HG03520 (cell line): ENCODE measurements around the gene FUNDC2.
"Not testable (repeated sequence)": the region's sequence is repeated elsewhere in the genome, so short reads cannot be mapped to it uniquely, and the experiment has no call there.

Source experiments
- ATAC-seq: cut with Tn5 transposase; IDR thresholded peaks from one replicate; pipeline ENCODE4 v1.9.1; 2021; ENCODE audit warnings: mild to moderate bottlenecking, moderate library complexity; ENCODE audit not compliant: unreplicated experiment

The FUNDC2 gene, protein sequence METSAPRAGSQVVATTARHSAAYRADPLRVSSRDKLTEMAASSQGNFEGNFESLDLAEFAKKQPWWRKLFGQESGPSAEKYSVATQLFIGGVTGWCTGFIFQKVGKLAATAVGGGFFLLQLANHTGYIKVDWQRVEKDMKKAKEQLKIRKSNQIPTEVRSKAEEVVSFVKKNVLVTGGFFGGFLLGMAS

DNA sequence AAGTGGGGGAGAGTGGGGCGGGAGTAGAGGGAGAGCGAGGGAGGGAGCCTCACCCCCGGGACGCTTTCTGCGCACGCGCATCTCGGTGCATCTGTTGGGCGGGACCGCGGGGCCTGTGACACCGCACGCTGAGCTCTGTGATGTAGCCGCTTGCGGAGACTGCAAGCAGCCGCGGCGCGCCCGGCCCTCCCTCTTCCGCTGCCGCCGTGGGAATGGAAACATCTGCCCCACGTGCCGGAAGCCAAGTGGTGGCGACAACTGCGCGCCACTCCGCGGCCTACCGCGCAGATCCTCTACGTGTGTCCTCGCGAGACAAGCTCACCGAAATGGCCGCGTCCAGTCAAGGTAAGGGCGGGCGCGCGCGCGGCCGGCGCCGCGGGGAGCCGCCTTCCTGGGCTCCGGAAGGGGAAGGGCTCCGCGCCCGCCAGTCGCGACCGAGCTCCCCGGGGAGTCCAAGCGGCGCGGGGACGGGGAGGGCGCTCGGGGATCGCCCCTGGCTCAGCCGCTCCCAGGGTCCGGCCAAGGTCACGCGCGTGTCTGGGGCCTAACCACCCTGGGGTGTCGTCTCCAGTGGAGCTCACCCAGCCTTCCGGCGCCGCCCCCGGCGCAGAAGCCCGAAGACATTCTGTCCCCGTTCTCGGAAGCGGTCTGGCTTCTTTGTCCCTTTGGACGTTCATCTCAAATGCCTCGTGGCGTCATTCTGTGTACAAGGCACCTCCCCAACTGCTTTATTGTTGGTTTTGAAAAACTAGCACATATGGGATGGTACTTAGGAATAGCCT, at the start of gene FUNDC2:
FUNDC2 (plus strand) TSS at position 118 of the 782 bp plus-strand sequence; CDS start at position 213, 95 bp downstream.
- peak; percentile 83 for ATAC-seq

DNA sequence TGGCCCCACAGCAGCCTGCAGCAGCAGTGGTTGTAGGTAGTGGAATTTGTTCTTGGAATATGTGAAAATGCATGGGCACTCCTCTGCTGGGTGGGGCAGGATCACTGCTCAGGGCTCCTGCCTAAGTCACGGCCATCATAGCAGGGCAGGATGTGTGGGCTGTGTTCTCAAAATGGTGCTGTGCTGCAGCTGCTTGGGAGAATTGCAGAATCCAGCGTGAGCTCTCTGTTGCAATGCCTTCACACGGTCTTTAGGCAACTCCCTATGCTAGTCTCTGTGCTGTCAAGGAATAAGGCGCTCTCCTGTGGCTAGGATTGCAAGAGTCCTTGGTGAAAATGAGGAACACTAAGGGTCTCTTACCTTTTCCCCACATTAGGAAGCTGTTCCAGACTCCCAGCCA, 47.0 kb upstream of the FUNDC2 start:
- no peak for ATAC-seq

DNA sequence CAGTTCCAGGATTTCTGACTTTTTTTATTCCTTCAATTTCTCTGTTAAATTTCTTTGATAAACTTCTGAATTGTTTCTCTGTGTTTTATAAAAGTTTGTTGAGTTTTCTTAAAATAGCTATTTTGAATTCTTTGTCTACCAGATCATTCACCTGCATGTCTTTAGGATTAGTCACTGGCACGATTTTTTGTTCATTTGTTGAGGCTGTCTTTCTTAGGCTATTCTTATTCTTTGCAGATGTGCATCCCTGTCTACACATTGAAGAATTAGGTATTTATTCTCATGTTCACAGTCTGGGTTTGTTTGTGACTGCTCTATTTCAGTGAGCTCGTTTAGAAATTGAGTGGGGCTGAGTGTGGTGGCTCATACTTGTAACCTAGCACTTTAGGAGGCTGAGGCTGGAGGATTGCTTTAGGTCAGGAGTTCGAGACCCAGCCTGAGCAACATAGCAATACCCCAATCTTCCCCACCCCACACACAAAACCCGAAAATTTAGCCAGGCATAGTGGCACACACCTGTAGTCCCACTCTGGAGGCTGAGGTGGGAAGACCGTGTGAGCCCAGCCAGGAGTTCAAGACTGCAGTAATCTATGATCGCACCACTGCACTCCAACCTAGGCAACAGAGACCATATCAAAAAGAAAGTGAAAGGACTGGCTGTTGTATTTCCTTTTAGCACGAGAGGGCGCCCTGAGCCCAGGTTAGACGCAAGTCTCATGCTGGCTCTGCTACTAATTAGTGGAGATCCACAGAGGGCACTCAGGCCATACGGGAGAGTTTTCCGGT, 46.1 kb upstream of the FUNDC2 start:
- ATAC-seq = peak; percentile 99

DNA sequence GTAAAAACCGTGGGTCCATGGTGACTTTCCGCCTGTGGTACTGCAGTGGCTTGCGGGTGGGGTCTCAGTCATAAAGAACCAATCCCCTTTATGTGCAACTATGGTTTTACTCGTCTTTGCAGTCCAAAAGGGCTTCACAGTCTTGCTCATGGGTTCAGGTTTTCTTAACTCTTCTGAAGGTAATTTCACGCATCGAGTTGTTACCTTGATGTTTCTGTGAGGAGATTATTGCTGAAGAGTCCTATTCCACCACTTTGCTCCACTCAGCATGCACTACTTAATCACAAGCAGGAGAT, 45.6 kb upstream of the FUNDC2 start:
- ATAC-seq = peak; percentile 22

DNA sequence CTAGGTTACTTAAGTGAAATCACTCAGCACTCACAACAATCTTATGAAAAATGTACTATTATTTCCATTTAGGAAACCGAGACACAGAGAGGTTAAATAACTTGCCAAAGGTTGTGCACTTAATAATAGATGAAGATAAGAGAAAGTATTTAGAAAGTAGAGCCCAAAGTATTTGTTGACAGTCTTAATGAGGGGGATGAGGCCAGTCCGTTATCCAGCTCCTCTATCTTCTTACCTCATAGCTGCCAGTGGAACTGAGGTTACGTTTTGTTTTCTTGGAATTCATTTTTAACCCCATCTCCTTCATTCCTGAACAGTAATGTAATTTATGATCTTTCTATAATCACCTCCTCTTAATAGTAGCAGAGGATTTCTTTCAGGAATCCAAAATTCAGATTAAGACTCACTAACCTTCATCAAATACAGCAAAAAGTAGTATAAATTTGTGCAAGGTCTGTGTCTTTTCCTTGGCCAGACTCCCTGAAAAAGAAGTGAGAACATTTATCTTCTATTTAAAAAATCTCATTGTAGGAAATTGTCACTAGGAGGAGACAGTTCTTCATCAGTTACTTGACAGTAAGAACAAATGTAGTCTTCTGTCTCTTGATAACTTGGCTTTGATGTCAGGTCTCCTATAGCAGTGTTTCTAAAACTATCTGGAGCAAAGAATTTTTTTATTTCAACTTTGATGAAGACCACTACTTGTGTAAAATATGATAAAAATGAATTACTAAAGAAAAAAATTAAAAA, 39.6 kb upstream of the FUNDC2 start:
- no peak for ATAC-seq

DNA sequence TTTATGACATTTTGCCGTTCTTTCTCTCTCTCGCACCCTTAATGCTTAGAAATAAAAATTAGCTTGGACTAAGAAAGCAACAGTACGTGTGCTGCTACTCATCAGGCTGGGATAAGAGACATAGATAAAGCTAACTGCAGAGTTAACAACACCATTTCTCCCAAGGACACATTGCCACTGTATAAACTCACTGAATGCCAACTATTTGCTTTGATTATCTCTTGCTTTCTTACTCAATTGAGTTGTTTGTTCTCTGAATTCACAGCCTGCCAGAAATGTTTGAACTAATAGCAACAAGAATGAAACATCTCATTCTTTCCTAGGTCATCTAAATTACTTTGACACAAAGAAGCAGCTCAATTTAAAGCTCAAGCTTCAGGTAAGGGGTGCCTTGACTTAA, 38.7 kb upstream of the FUNDC2 start:
- ATAC-seq = no peak

DNA sequence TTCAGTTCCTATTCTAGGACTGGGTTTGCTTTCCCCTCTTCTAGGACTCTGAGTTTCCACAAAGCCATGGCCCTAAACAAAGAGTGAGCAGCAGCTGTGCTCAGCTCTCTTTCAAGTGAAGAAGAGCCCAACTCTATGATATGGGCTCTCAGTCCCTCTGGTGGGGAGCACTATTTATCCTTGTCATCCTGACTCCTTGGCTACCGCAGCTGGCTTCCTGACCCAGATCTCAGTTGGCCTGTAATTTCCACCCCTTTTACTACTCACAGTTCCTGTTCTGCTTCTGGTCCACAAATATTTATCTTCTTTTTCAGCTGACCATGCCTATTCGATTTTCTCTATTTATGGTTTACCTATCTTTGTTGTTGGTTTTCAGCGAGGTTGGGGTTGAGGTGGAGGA, 37.9 kb upstream of the FUNDC2 start:
- no peak for ATAC-seq

DNA sequence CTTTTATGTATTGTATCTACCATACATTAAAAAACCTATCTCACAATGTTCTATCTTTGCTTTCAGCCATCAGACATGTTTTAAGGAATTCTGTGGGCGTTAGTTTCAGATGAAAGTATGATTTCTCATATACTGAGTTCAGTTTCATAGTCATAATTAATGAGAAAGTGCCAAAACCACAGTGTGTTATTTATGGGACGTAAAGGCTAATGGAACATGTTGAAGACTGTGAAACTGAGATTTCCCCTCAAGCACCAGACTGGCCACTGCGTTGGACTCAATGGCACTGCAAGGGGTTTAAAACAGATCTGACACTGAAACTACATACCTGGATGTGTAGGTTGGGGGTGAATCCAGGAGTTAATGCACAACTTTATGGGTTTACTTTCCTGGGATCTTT, 36.1 kb upstream of the FUNDC2 start:
- peak; percentile 65 for ATAC-seq

DNA sequence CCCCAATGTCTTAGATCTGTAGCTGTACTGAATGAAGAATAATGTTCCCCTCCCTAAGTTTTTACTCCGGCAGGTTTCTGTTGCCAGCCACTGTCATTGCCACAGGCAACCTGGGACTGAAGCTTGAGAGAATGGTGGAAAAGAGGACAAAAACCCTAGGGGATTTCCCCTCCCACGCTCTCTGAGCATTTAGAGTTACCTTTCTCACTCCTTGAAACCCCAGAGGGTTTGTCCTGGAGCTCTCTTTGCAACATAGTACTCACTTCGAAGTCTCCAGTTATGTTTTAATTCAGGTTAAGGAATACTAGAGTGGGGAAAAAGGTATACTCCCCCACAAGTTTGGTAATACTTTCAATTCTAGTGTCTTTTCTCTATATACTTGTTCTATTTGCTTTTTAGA, 35.6 kb upstream of the FUNDC2 start:
- peak; percentile 12 for ATAC-seq

DNA sequence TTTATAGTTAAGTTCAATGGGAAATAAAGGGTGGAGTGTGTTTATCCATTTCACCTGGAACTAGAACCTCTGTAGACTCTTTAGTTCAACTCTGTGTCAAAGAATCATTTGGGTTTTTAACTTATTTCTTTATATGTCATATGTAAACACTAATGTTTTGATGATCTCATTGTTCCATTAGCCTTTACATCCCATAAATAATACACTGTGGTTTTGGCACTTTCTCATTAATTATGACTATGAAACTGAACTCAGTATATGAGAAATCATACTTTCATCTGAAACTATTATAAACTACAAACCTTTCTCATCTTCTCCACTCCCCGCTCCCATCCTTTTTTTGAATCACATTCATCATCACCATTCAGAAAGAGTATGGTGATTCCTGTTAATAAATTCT, 35.2 kb upstream of the FUNDC2 start:
- ATAC-seq = no peak

DNA sequence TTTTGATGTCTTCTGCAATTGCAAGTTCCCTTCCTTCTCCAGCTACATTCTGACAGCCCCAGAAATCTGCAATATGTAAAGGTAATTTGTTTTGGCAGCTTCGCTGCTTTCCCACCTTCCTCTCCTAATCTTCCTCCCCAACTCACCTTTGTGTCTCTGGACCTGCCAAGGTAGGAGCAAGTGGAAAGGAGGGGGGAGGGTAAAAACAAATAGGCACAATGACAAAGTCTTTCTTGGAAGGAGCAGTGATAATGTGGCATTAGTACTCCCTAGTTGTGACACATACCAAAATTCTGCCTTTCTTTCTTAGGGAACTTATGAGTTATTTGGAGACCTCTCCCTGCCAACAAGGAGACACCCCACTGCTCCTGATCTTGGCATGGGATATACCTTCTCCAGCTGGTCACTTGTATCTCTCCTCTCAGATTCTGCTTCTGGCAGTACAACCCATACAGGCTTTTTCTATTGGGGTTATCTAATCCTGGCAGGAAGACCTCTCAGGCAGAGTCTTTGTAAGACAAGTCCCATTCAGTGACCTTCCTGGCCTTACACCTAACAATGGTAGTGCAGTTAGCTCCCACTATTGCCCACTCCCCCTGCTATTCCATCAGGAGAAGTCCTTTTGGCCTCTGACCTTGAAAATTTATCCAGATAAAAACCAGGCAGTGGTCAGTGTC, 28.3 kb upstream of the FUNDC2 start:
- no peak for ATAC-seq

DNA sequence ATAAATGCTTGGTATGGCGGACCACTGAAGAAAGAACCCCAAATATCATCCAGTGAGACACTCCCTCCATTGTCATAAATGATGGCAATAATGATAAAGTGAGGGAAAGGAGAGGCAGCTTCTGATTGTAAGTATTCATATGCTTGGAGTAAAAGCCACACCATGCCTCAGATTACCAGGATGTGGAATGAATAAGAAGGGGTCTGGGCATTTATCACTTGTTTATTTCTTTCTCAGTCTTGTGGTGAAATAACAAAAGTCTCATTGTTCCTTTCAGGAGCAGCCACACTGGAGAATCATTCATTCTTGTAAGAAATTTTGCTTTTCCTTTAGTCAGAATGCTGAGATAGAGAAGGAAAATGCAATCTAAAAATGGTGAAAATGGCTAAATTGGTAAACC, 25.8 kb upstream of the FUNDC2 start:
- ATAC-seq = no peak

DNA sequence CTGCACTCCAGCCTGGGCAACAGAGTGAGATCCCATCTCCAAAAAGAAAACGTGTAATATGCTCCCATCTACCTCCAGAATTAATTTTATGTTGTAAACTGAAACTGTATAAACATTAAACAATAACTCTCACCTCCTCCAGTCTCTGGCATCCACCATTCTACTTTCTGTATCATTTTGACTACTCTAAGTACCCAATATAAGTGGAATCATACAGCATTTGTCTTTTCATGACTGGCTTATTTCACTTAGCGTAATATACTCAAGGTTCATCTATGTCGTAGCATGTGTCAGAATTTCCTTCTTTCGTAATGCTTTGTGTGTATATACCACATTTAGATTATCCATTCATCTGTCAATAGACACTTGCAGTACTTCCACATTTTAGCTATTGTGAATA, 24.8 kb upstream of the FUNDC2 start:
- ATAC-seq = no peak

DNA sequence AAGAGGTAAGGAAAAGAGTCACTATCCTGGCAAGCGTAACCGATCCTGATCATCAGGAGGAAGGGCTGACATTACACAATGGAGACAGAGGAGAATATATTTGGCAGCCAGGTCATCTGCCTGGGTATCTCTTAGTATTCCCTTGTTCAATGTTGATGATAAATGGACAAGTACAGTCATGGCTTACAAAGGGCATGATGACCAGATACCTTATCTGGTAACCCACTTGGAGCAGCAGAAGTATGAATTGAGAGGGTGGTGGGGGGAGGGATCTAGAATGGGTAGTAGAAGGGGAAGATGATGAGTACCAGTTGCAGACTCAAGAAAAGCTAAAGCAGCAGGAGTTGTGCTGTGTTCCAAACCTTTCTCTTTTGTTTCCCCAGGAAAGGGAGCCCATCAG, 21.5 kb upstream of the FUNDC2 start:
- no peak for ATAC-seq

DNA sequence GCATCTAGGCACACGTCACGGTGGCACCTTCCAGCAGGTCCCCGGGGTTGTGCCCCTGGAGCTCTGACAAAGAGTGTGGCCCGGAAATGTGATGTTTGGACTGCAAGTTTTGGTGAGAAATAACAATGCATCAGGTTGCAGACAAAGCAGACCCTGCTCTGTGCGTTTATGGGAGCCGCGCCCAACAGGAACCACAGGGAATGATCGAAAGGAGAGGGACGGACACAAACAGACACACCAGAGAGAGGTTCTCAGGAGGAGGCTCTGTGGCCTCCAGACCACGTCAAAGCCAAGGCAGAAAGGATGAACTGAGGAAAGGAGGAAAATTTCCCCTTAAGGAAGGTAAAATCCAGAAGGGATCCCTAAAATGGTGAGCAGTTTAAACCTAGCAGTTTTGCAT, 20.3 kb upstream of the FUNDC2 start:
- not testable (repeated sequence) for ATAC-seq

DNA sequence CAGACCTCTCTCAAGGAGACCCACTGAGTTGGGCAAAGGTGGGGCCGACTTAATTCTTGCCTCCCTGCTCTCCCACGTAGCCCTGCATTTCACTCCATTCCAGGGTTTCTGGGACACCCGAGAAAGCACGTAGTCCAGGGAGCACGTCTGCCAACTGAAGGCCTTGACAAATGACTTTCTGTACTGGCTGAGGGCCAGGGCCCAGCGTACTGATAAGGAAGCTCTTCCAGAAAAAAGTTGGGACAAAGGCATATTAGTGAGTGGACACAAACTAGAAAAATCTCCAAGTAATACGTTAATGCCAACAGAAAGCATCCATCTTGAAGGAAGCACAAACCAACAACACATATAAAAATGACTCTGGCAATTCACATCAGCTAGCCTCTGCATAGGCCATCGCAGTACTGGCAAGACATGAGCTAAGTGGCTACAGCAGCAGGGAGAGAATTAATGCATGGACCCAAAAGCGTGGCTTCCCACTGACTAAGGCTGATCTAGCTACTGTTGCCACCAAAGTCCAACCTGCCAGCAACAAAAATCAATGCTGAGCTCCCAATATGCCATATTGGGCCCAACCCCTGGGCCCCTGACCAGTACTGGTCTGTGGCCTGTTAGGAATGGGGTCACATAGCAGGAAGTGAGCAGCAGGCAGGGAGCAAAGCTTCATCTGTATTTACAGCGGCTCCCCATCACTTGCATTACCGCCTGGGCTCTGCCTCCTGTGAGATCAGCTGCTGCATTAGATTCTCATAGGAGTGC, 19.6 kb upstream of the FUNDC2 start:
- not testable (repeated sequence) for ATAC-seq

DNA sequence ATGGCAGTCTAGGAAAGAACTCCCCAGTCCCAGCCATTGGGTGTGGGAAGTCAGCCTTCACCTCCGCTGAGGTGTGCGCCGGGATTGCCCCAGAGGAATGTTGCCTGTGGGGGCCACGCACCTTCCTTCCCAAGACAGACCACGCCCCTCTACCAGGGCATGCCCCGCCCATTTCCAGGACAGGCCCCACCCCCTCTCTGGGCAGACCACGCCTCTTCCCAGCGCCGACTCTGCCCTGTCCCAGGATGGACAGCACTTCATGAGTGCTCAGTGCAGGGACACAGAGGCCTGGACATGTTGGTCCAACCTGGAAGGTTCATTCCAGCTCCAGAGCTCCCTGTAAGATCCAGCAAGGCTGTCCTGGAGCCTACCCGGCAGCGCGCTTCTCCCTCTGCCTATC, 18.1 kb upstream of the FUNDC2 start:
- not testable (repeated sequence) for ATAC-seq

DNA sequence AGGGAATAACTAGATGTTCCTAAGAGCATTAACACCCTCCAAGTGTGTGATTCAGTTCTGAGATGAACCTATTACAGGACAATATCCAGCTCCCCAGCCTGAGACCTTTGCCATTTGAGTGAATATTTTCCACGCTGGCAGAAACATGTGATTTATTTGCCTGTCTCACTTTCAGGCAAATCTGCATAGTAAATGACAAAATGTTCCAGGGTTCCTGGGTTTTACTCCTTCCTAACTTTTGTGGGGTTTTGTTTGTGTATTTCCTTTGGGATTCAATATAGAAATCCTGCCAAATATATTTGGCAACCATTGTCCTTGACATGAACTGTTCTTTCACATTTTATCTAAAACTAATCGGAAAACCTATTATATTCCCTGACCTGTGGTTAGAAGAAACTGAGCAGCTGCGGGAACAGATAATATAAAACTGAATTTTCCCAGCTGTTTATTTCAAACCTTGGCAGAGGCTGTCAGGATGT, 16.6 kb upstream of the FUNDC2 start:
- ATAC-seq = no peak

DNA sequence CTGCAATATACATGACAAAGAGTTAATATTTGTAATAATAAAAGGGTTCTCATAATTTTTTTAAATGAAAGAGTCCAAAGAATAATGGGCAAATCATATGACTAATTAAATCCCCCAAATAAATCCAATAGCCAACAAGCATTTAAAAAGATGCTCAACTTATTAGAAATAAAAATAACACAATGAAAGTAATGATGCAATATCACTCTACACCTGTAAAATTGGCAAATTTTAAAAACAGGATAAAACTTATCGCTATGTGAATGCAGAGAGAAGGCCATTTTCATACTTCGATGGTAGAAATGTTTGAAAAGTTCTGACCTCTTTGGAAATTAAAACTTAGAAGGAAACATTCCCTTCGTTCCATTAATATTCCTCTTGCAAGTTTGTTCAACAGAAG, 6.1 kb upstream of the FUNDC2 start:
- ATAC-seq = no peak

DNA sequence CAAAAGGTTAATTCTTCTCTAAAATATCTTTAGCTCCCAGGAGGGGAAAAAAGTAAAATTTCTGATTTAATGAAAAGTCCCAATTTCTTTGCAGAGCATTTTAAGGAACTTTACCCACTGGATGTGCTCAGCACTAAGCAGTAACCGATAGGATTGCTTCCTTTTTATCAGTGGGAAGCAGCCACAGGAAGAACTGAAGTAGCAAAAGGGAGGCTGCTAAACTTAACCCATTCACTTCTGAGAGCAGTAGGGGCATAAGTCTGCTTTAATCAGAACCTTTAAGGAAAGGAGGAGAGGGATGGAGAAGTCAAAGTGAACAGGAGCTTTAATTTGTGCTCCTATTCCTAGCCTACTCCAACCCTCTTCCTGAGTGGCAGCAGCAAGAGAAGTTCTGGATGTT, 4.1 kb upstream of the FUNDC2 start, which contains the start of gene F8:
F8 (minus strand) TSS at position 139 of the 400 bp plus-strand sequence. CDS start 171 bp downstream, outside the sequence.
- no peak for ATAC-seq
